NCI-H524 (cell line): ENCODE measurements around the gene SIPA1L3.

Experiments used
- DNase-seq, 2 experiments: peaks; one replicate each; lab custom pipeline; 2025; lab: John Stamatoyannopoulos, UW

The SIPA1L3 gene

GRCh38 chr19:37975596-37976515 is 68.8 kb downstream of the SIPA1L3 start:
- DNase-seq: no peak

DNA sequence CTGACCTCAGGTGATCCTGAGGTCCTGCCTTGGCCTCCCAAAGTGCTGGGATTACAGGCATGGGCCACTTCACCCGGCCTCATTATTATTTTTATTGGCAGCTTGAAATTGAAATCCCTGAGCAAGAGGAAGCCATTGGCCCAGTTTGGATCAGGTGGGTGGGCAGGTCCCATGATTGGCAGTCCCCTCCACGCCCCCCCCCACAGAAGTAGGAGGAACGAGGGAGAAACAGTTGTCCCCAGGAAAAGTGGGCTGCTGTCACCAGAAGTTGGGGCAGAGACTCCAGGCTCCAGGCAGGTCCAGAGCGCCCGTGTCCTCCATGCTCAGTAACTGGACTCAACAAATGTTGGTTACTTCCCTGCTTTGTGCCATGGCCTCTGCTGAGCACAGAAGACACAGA is 70.4 kb downstream of the SIPA1L3 start:
- no peak for DNase-seq

- DNase-seq: no peak
Observed at GRCh38 chr19:37977992-37978391, 71.0 kb downstream of the SIPA1L3 start.

DNA sequence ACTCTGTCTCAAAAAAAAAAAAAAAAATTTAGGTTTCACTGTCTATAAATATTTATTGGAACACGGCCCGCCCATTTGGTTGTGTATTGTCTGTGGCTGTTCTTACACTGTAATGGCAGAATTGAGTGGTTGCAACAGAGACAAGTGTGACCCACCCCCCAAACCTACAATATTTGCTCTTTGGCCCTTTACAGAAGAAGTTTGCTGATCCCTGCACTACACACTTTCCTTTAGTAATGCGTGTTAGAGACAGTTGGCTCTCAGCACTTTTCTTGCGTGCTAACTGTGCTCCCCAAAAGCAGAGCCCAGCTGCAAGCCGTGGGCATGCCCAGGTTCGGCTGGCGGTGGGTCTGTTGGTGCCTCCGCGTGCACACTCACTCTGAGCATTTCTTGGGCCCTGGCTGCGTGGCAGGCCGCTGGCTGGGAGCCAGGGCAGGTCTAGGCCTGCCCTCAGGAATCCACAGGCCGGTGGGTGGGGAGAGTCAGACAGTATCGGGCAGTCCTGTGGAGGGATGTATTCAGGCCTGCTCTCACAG is 72.6 kb downstream of the SIPA1L3 start:
- DNase-seq: peak in 1 of 2 experiments; percentile 22

DNA sequence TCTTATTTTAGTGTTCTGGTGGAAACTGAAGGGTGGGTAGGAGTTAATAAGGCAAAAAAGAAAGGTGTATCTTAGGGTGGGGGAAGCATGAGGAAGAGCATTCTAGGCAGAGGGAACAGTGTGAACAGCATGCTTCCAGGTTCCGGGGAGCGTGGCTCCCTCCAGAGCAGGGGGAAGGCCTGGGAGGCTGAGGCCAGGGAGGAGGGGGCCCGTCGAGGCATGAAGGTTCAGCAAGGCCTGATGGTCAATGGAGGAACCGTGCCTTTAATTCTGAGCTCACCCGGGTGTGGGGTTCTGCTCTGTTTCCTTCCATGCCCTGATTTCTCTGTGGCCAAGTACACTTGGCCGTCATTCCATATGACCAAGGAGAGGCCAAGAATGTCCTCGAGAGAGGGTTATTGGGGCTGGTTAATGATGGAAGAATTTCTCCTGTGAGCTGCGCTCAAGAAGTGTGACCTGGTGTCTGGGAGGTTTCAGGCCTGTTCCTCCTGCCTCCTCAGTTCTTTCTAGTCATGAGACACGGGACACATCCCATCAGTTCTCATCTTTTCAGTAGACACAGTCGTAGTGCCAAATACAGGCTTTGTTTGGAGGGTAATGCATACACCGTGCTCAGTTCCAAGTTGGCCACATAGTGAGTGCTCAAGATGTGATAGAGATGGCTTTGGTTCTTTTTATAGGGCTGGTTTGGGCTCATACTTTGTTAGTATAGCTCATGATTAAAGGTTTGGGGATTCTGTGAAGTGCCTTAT is 73.6 kb downstream of the SIPA1L3 start:
- DNase-seq: no peak

GRCh38 chr19:37981785-37982475 is 74.9 kb downstream of the SIPA1L3 start:
- no peak for DNase-seq

DNA sequence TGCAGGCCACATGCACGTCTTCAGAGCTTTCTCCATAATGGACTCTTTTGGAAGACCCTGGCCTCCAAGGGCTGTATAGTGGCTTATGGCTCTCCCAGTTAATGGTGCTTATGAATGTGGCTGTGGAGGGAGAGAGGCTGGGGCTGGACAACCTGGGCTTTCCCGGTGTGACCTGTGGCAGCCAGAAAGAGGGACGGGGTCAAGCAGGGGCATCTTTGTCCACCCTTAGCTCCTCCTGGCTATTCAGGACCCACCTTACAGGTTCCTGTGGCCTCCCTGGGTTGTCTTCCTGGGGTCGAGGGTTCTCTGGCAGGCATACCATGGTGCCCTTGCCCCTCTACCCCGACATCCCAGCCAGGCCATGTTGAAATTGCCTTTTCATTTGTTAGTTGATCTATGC is 75.6 kb downstream of the SIPA1L3 start:
- DNase-seq: no peak

DNA sequence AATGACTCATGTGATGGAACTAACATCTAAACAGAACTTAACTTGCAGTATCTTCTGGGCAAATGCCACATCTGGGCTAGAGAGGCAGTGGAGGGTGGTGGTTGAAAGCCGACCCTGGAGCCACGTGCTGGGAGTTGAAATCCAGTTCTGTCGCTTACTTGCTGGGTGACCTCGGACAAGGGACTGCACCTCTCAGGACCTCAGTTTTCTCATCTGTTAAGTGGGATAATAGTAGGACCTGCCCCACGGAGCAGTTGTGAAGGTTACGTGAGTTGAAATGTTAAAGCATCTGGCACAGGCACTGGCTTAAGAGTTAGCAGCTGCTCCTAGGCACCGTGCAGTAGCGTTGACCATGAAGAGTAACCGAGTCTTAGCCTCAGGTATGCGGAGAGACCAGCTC is 76.1 kb downstream of the SIPA1L3 start:
- DNase-seq: no peak

DNA sequence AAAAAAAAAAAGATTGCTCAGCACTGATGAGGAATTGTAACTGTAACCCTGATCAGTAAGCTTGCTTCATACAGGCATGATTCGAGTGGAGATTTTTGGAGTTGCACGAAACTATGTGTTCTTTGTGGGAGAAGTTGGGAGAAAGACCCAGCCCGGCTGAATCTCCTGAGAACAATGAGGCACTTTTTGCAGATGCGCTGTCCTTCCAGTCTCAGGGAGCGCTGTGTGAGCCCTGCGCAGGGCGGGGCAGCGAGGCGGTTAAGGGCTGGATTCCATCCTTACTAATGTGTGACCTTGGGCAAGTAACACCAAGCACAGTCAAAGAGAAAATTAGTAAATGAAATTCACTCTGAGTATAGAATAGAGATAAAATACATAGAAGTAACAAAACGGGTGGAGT is 76.9 kb downstream of the SIPA1L3 start:
- no peak for DNase-seq

DNA sequence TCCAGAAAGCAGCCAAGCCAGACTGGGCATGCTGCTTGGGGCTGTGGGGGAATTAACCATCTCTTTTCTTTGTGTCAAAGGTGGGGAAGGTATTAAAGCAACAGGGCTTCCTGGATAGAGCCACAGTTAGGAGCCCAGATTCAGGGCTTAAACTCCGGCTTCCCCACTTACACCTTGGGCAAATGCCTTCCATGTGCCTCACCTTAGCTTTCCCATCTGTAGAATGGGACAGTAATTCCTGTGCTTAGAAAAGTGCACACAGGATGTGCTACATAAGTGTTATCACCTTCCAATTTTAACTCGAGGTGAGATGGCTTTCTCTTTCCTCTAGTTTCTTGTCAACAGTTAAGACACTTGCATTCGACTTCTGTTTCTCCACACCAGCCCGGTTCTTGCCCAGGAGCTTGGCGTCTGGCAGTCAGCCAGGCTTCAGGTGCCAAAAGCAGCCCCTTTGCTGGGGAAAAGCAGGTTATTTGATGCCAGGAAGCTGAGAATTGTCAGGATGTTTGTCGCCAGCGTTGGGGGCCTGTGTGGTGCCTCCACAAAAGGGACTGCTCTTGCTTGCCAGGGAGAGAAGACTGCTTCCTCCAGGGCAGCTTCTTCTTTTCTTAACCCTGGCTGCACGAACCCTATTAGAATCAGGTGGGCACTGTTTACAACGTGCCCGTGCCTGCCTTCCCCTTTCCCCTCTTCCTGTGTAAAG is 79.2 kb downstream of the SIPA1L3 start:
- DNase-seq: no peak

DNA sequence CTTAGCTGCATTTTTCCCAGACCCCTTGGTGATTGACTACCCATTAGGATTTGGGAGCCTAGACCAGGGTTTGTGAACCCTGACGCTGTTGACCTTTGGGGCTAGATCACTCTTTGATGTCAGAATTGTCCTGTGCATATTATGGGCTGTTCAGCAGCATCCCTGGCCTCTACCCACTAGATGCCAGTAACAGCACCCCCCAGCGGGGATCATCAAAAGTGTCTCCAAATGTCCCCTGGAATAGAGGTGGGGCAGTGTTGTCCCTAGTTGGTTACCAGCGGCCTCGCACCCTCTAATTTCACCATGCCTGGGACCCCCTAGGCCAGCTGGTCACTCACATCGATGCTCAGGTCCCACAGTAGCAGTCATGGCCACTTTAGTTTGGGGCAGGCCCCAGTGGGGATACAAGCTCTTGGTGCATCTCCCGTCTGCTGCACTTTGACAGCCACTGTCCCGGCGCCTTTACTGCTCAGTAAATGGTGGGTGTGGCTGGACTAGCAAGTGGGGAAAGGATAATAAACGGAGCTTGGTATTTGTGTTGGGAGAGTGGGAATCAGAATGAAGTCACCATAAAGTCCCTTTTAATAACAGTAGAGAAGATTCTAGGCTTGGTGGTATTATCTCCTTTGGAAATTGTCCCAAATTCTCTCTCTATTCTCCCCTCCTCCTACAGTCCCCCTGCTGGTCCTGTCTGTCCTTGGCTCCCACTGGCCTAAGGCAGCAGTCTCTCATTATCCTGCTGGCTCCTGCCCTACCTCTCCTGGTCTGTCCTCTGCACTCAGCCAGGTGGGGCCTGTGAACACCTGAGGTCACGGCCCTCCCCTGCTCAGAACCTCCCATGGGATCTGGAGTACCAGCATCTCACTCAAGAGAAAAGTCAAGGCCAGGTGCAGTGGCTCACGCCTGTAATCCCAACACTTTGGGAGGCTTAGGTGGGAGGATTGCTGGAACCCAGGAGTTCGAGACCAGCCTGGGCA is 80.6 kb downstream of the SIPA1L3 start:
- peak in 1 of 2 experiments; percentile 38 for DNase-seq

- DNase-seq: no peak
Observed at GRCh38 chr19:37988758-37989635, 82.0 kb downstream of the SIPA1L3 start.

- no peak for DNase-seq
Observed at GRCh38 chr19:37989855-37990254, 82.8 kb downstream of the SIPA1L3 start.

DNA sequence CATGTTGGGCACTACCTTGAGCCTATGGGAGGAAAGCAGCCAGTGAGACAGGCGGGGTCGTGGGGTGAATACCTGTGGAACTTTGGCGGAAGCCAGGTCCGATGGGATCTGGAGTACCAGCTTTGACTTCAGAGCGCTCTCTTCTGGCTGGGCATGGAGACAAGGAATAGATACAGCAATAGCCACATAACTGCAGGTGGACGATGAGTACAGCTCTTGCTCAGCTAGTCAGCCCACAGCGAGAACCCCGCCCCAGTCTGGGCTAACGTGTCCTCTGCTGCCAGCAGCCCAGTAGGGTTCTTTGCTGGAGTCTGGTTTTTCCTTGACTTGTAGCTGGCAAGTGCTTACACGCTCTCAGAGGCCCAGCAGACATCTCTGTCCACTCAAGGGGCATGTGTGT is 83.4 kb downstream of the SIPA1L3 start:
- DNase-seq: no peak

DNA sequence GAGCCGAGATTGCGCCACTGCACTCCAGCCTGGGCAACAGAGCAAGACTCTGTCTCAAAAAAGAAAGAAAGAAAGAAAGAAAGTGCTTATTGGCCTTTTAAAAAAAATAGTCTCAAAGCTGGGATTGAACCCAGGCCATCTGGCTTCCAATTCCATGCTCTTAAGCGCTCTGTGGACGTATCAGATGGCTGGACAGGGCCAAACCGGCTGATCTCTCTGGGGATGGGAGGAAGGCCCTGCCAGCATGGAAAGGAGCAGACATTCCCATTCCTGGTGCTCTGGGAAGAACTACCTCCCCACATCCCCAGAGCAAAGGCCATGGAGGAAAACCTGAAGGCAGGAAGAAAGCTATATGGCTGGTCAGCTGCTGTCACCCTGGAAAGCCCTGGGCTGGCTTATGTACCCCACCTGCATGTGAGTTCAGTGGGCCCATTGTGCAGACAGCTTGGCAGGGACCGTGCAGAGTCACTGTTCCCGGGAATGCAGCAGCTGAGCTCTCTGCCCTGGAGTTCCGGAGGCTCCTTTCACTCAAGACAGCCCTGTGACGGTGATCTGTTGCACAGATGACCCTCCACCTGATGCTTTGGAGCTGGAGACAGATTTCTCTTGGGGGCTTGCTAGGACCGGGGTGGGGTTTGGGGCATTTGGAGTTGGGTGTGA is 84.3 kb downstream of the SIPA1L3 start:
- DNase-seq: peak; percentile 46 to 72

- no peak for DNase-seq
Observed at GRCh38 chr19:37991841-37992248, 84.8 kb downstream of the SIPA1L3 start.

- DNase-seq: no peak
Observed at GRCh38 chr19:37992761-37993160, 85.8 kb downstream of the SIPA1L3 start.

GRCh38 chr19:37994823-37995130 is 87.8 kb downstream of the SIPA1L3 start:
- DNase-seq: no peak

- no peak for DNase-seq
Observed at GRCh38 chr19:37995346-37995745, 88.3 kb downstream of the SIPA1L3 start.
